A549 (cell line): ENCODE measurements around the gene FANCM.

Source experiments
- POLR2A ChIP-seq: IDR thresholded peaks from 2 replicates; pipeline ENCODE4 v1.6.1; 2012; ENCODE audit warnings: mild to moderate bottlenecking, low read length
- TF ChIP-seq, protein P1 (sequence below): fragments of 150-350 bp; IDR thresholded peaks from 2 replicates; pipeline ENCODE4 v1.6.1; 2014; ENCODE audit warnings: low read depth, mild to moderate bottlenecking, low read length

DNA sequence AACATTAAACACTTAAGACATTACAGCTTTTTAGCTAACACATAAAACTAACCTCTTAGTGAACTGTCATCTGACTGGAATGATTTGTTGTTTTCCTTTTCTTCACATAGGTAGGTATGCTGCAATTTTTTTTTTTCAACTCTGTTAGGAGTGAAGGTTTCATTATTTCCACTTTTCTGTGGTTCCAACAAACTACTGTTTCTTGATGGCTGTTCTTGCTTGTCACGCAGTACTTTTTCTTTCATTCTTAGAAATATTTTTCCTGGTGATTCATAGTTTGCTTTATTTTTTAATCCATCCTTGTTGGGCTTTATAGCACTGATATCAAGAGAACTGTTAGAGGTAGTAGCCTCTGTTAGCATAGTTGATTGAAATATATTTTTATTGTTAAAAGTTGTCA is 111.0 kb downstream of the FANCM start:
- TF ChIP-seq POLR2A = no peak
- TF ChIP-seq, protein P1, sequence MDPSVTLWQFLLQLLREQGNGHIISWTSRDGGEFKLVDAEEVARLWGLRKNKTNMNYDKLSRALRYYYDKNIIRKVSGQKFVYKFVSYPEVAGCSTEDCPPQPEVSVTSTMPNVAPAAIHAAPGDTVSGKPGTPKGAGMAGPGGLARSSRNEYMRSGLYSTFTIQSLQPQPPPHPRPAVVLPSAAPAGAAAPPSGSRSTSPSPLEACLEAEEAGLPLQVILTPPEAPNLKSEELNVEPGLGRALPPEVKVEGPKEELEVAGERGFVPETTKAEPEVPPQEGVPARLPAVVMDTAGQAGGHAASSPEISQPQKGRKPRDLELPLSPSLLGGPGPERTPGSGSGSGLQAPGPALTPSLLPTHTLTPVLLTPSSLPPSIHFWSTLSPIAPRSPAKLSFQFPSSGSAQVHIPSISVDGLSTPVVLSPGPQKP = no peak
